ENCODE results near the gene ODAD4. TPM values are rescaled to one million over a fixed set of nuclear protein-coding genes. Genes with fewer than 3 reads are reported as not detected.

ODAD4 gene
- total and polyA plus RNA-seq, 2 of the 8 experiments (the other 6 are each of a cell fraction or from before 2014, with no cell fraction given) = 0.48 to 1.3 TPM

GRCh38 chr17:41989702-41990419 lies 59.4 kb downstream of the ODAD4 start:
- no peak overlapping the region for H4K8ac ChIP-seq (ENCODE audit: extremely low read depth, insufficient read depth, low read length)
- TF ChIP-seq SIRT6 (IDR thresholded peaks at IDR 0.05; ENCODE audit: low read length) (no peak), EGR1 (IDR thresholded peaks at IDR 0.05; ENCODE audit: borderline replicate concordance, low read depth, low read length) (no peak), USF2 (IDR thresholded peaks at IDR 0.05; ENCODE audit: low read length) (no peak), CTCF (IDR thresholded peaks at IDR 0.05; ENCODE audit: control extremely low read depth in 1 of 3, insufficient read depth in 1 of 3, low read depth in 1 of 3, low read length in 3 of 3) (no peak), ZNF274 (IDR thresholded peaks at IDR 0.05; ENCODE audit: borderline replicate concordance, extremely low read depth, low read length) (no peak), ATF3 (IDR thresholded peaks at IDR 0.05; ENCODE audit: insufficient read depth, low read depth, low read length) (no peak), GTF2F1 (IDR thresholded peaks at IDR 0.05; ENCODE audit: borderline replicate concordance, low read depth, low read length) (no peak), CHD1 (IDR thresholded peaks at IDR 0.05; ENCODE audit: low read depth, low read length) (no peak)

More at GRCh38 chr17:41989702-41990419, 59.4 kb downstream of the ODAD4 start:
- Histone ChIP-seq H3K4ac (replicated peaks; ENCODE audit: insufficient read length, low read depth, low read length) (no peak overlapping the region), H3K79me1 (ENCODE audit: low read depth, low read length) (no peaks in the 10 kb centered on the region), H3K4me1 (replicated peaks in 1 of 4; ENCODE audit: control insufficient read depth in 3 of 4, insufficient read depth in 4 of 4, low read length in 3 of 4) (no peaks in the 10 kb centered on the region), H2BK12ac (ENCODE audit: low read depth, low read length) (no peak overlapping the region), H4K20me1 (replicated peaks in 1 of 2; ENCODE audit: control insufficient read depth in 1 of 2, insufficient read depth in 2 of 2, low read length in 2 of 2) (peaks cover 4 to 7% of the 10 kb centered on the region in 2 experiments), H4K5ac (ENCODE audit: insufficient read length, low read depth, low read length) (no peak overlapping the region), H2AK5ac (ENCODE audit: low read depth, low read length) (no peak overlapping the region), H2BK15ac (ENCODE audit: low read length) (no peak overlapping the region), H3K23ac (ENCODE audit: insufficient read length) (no peak overlapping the region), H3K4me3 (ENCODE audit: extremely low read depth in 1 of 4, insufficient read depth in 2 of 4, low read depth in 3 of 4, low read length in 4 of 4) (no peak overlapping the region), H3K4me2 (ENCODE audit: insufficient read depth in 1 of 2, low read depth in 2 of 2, low read length in 2 of 2) (no peak overlapping the region), H4K91ac (replicated peaks; ENCODE audit: insufficient read length, low read length) (no peak overlapping the region), H3K79me2 (ENCODE audit: control insufficient read depth in 1 of 2, insufficient read depth in 2 of 2, low read length in 2 of 2) (no peaks in the 10 kb centered on the region), H3K56ac (replicated peaks; ENCODE audit: insufficient read length, low read depth, low read length) (no peak overlapping the region), H3K36me3 (ENCODE audit: control insufficient read depth in 2 of 4, insufficient read depth in 4 of 4, low read length in 3 of 4) (peaks cover 36 to 86% (median 72%) of the 10 kb centered on the region in 4 experiments), H2BK5ac (ENCODE audit: low read depth, low read length) (no peak overlapping the region), H2BK120ac (replicated peaks; ENCODE audit: low read depth, low read length) (no peak overlapping the region), H3K18ac (ENCODE audit: extremely low read depth, low read length) (no peak overlapping the region), H3K23me2 (ENCODE audit: low read depth, low read length) (no peaks in the 10 kb centered on the region; the same call in 1 of the 2 replicates), H3K9ac (replicated peaks in 1 of 4; ENCODE audit: extremely low read depth in 1 of 4, low read depth in 3 of 4, low read length in 3 of 4) (no peak overlapping the region), H3K27ac (ENCODE audit: low read depth, low read length) (no peak overlapping the region), H2AFZ (ENCODE audit: low read length) (no peak overlapping the region), H3K9me3 (ENCODE audit: insufficient read depth in 2 of 2, low read depth in 1 of 2, low read length in 1 of 2) (no peaks in the 10 kb centered on the region), H3K14ac (ENCODE audit: insufficient read length) (no peak overlapping the region), H2BK20ac (ENCODE audit: low read length) (no peak overlapping the region), H3K27me3 (replicated peaks in 1 of 4; ENCODE audit: control insufficient read depth in 3 of 4, extremely low read depth in 1 of 4, insufficient read depth in 3 of 4, low read length in 3 of 4) (no peaks in the 10 kb centered on the region; a peak in 1 of 7 replicates)
- CTCF ChIA-PET (ENCODE audit: partially characterized antibody) = interaction anchor here (0.7 to 2.5 kb wide), 5 partner anchors 9 to 95 kb away, joined by 3 to 7 read pairs (median 4); no protein-coding TSS in a partner anchor
- FAIRE-seq (no peak), DNase-seq (ENCODE audit: low read depth in 1 of 2, low spot score in 2 of 2) (no peak)
- WGBS, 2 experiments (ENCODE audit: extremely low coverage in 1 of 2, insufficient coverage in 1 of 2, insufficient read length in 1 of 2, insufficient replicate concordance in 2 of 2, low coverage in 1 of 2, low lambda C conversion rate in 2 of 2, missing lambda C conversion rate in 1 of 2) = 85% methylated on average over 5 of the region's 5 CpGs; no CpG with 5 or more reads in 1 of the 2 experiments
- POLR2A ChIA-PET (ENCODE audit: partially characterized antibody) = interaction anchor here (0.6 to 1.9 kb wide), 6 partner anchors 9 to 27 kb away, joined by 3 to 7 read pairs (median 4); partner anchors contain the start of genes CNP and DNAJC7

All from H1 (cell line).